Measurements from ENCODE around the gene PSMG3. TPM values are rescaled to one million over a fixed set of nuclear protein-coding genes. Genes with fewer than 3 reads are reported as not detected.

The PSMG3 gene
- total RNA-seq, 5 donors from 2014 or later (not counting 1 experiment from before 2014, with no cell fraction given): 17.6 to 28.5 (median 20.6) TPM

DNA sequence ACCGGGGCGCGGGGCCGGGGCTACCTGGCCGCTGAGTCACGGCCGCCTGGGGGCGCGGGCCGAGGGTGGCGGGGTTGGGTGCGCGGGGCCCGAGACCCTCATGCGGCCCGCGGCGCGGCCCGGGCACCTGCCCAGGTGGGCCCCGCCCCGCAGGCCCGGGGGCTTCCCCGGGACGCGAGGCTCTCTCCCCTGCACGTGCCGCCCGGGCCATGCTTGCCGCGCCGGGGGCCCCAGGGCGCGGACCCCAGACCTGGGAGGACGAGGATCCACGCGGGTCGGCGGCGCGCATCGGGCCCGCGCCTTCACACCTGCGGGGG, 38.9 kb downstream of the PSMG3 start:
- peaks cover 5% of the 10 kb centered on the region in 2 donors for H3K27me3 Mint-ChIP-seq
- ChIA-PET POLR2A (no interaction called here), CTCF (no interaction called here)
- H3K27ac ChIP-seq (ENCODE audit: low read length): no peak overlapping the region
- no peak overlapping the region for H3K27ac Mint-ChIP-seq
- DNase-seq (peak in 20 of 35 experiments; percentile 19 to 75 (median 42)), ATAC-seq (replicated peaks in 1 of 4) (peak; percentile 36 to 57 (median 44))
- H3K4me1 Mint-ChIP-seq: peaks cover 26 to 32% (median 30%) of the 10 kb centered on the region in 3 donors
- no peaks in the 10 kb centered on the region for H3K9me3 Mint-ChIP-seq
- H3K4me3 Mint-ChIP-seq: no peak overlapping the region
- peaks cover 2 to 3% of the 10 kb centered on the region in 2 donors for H3K36me3 ChIP-seq (ENCODE audit: control insufficient read depth in 2 of 2, extremely low read depth in 1 of 2, insufficient read depth in 1 of 2, low read length in 1 of 2)
- H3K27me3 ChIP-seq (replicated peaks in 1 of 2; ENCODE audit: control insufficient read depth in 2 of 2, extremely low read depth in 1 of 2, insufficient read depth in 2 of 2, low read length in 1 of 2): peaks cover 0 to 18% of the 10 kb centered on the region in 2 experiments
- H3K4me3 ChIP-seq (ENCODE audit: control insufficient read depth in 1 of 2, extremely low read depth in 1 of 2, low read length in 1 of 2): peak overlapping the region in 1 of 2 donors; percentile 70
- peaks cover 11 to 49% of the 10 kb centered on the region in 2 experiments for H3K4me1 ChIP-seq (ENCODE audit: control insufficient read depth in 1 of 2, extremely low read depth in 1 of 2, insufficient read depth in 2 of 2, low read length in 2 of 2)
- no peaks in the 10 kb centered on the region for H3K36me3 Mint-ChIP-seq
- no peaks in the 10 kb centered on the region for H3K9me3 ChIP-seq
- WGBS (ENCODE audit: insufficient coverage): 0% methylated on average over 45 of the region's 45 CpGs

DNA sequence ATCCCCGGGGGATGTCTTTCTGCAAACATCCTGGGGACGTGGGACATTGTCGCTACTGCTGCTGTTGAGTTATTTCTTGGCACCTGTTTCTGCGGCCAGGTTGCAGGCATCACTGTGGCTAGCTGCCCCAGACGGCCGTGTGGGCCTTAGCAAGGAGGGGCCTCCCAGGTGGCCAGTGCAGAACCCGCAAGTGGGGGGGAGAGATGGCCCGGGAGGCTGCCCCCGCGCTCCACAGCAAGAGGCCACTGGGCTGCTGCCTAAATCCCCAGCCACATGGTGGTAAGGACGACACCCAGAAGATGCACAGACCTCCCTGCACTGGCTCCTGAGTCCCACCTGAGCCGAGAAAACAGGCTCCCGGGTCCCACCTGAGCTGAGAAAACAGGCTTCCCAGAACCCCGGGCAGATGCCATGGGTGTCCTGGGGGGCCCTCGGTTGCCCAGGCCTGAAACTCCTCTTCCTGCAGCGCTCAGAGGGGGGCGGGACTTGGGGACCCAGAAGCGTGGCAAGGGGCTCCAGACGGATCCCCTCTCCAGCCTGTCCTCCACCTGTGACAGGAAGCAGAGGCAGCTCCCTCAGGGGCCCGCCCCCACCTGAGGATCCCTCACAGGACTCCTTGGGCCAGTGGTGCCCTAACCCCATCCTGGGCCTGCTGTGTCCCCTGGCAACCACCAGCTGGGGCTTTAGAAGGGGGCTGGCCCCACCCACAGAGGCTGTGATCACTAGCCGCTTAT, 40.3 kb downstream of the PSMG3 start:
- H3K4me1 Mint-ChIP-seq: peaks cover 26 to 30% (median 28%) of the 10 kb centered on the region in 3 donors
- Histone ChIP-seq H3K27me3 (replicated peaks in 1 of 2; ENCODE audit: control insufficient read depth in 2 of 2, extremely low read depth in 1 of 2, insufficient read depth in 2 of 2, low read length in 1 of 2) (peaks cover 0 to 21% of the 10 kb centered on the region in 2 experiments), H3K27ac (ENCODE audit: low read length) (no peak overlapping the region), H3K9me3 (no peaks in the 10 kb centered on the region), H3K4me1 (ENCODE audit: control insufficient read depth in 1 of 2, extremely low read depth in 1 of 2, insufficient read depth in 2 of 2, low read length in 2 of 2) (peaks cover 11 to 42% of the 10 kb centered on the region in 2 experiments), H3K4me3 (ENCODE audit: control insufficient read depth in 1 of 2, extremely low read depth in 1 of 2, low read length in 1 of 2) (no peak overlapping the region), H3K36me3 (ENCODE audit: control insufficient read depth in 2 of 2, extremely low read depth in 1 of 2, insufficient read depth in 1 of 2, low read length in 1 of 2) (no peaks in the 10 kb centered on the region)
- peak overlapping the region; percentile 49 to 68 for H3K27ac Mint-ChIP-seq
- H3K36me3 Mint-ChIP-seq: no peaks in the 10 kb centered on the region
- ATAC-seq (replicated peaks in 1 of 4) (no peak), DNase-seq (no peak)
- no peaks in the 10 kb centered on the region for H3K9me3 Mint-ChIP-seq
- peak overlapping the region; percentile 63 to 77 (median 63) for H3K4me3 Mint-ChIP-seq
- H3K27me3 Mint-ChIP-seq: peaks cover 5 to 7% of the 10 kb centered on the region in 2 donors
- ChIA-PET CTCF (interaction anchor here in 1 of 2 donors (0.6 kb wide), 1 partner anchor 782 kb away, joined by 3 read pairs; no protein-coding TSS in a partner anchor), POLR2A (interaction anchor here in 1 of 2 donors (0.6 kb wide), 1 partner anchor 14 kb away, joined by 4 read pairs; no protein-coding TSS in a partner anchor)
- WGBS (ENCODE audit: insufficient coverage): 78% methylated on average over 19 of the region's 21 CpGs

DNA sequence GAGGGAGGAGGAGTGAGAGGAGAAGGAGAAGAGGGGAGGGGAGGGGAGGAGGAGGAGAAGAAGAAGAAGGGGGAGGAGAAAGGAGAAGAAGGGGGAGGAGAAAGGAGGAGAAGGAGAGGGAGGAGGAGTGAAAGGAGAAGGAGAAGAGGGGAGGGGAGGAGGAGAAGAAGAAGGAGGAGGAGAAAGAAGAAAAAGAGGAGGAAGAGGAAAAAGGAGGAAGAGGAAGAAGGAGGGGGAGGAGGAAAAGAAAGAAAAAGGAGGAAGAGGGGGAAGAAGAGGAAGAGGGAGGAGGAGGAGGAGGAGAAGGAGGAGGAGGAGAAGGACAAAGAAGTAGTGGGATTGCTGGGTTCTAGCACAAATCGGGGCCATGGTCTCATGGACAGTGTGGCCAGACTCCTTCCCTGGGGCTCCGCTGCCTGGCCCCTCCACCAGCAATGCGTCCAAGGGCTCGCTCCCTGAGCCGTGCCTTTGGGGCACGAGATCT, 43.5 kb downstream of the PSMG3 start:
- DNase-seq: no peak
- 86% methylated on average over 6 of the region's 6 CpGs for whole genome bisulfite sequencing (ENCODE audit: insufficient coverage)
- ATAC-seq (replicated peaks in 1 of 4): no peak
- H3K4me3 Mint-ChIP-seq: no peak overlapping the region
- peaks cover 0 to 2% (median 0%) of the 10 kb centered on the region in 3 donors for H3K4me1 Mint-ChIP-seq
- no peaks in the 10 kb centered on the region for H3K9me3 Mint-ChIP-seq
- no peaks in the 10 kb centered on the region for H3K36me3 ChIP-seq (ENCODE audit: control insufficient read depth in 2 of 2, extremely low read depth in 1 of 2, insufficient read depth in 1 of 2, low read length in 1 of 2)
- H3K27ac Mint-ChIP-seq: no peak overlapping the region
- peaks cover 0 to 37% of the 10 kb centered on the region in 2 experiments for H3K27me3 ChIP-seq (replicated peaks in 1 of 2; ENCODE audit: control insufficient read depth in 2 of 2, extremely low read depth in 1 of 2, insufficient read depth in 2 of 2, low read length in 1 of 2)
- peaks cover 5 to 7% of the 10 kb centered on the region in 2 donors for H3K27me3 Mint-ChIP-seq
- peaks cover 0 to 10% of the 10 kb centered on the region in 2 experiments for H3K4me1 ChIP-seq (ENCODE audit: control insufficient read depth in 1 of 2, extremely low read depth in 1 of 2, insufficient read depth in 2 of 2, low read length in 2 of 2)
- no peak overlapping the region for H3K4me3 ChIP-seq (ENCODE audit: control insufficient read depth in 1 of 2, extremely low read depth in 1 of 2, low read length in 1 of 2)
- no peak overlapping the region for H3K27ac ChIP-seq (ENCODE audit: low read length)
- POLR2A ChIA-PET: no interaction called here
- no peaks in the 10 kb centered on the region for H3K9me3 ChIP-seq
- CTCF ChIA-PET: no interaction called here
- no peaks in the 10 kb centered on the region for H3K36me3 Mint-ChIP-seq

DNA sequence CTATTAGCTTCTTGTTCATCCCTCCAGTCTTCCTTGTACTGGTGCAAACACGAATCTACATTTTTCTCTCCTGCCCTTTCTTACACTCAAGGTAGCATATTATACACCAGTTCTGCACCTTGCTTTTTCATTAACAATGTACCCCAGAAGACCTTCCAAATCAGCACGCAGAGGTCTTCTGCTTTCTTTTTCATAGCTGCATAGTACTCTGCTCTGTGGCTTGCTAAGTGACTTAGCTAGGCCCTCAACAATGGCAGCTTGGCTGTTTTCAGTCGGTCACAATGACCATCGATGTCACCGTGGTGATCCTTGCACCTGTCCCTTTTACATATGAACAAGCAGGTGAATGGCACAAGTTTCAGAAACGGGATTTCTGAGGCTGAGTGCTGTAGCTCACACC, 44.4 kb downstream of the PSMG3 start:
- POLR2A ChIA-PET: interaction anchor here in 1 of 2 donors (0.5 kb wide), 1 partner anchor 1171 kb away, joined by 9 read pairs; no protein-coding TSS in a partner anchor
- no peak overlapping the region for H3K4me3 Mint-ChIP-seq

DNA sequence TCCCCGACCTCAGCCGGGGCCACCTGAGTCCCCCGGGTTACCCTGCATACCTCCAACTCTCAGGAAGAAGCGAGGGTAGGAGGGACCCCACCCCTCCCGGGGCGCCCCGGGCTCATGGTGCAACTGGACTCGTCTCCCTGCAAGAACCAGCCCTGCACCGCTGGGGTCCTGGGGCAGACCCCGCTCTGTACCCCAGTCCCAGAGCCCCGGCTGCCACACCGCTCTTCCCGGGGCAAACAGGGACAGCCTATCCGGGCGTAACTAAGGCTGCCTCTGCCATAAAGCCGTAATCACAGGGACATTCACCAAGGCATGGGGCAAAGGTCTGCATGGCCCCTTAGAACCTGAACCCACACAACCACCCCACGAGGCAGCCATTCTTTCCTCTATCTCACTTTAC, 46.0 kb downstream of the PSMG3 start:
- Histone ChIP-seq H3K4me3 (ENCODE audit: control insufficient read depth in 1 of 2, extremely low read depth in 1 of 2, low read length in 1 of 2) (no peak overlapping the region), H3K4me1 (ENCODE audit: control insufficient read depth in 1 of 2, extremely low read depth in 1 of 2, insufficient read depth in 2 of 2, low read length in 2 of 2) (no peaks in the 10 kb centered on the region), H3K27ac (ENCODE audit: low read length) (no peak overlapping the region), H3K9me3 (no peaks in the 10 kb centered on the region), H3K27me3 (replicated peaks in 1 of 2; ENCODE audit: control insufficient read depth in 2 of 2, extremely low read depth in 1 of 2, insufficient read depth in 2 of 2, low read length in 1 of 2) (peaks cover 0 to 38% of the 10 kb centered on the region in 2 experiments), H3K36me3 (ENCODE audit: control insufficient read depth in 2 of 2, extremely low read depth in 1 of 2, insufficient read depth in 1 of 2, low read length in 1 of 2) (no peaks in the 10 kb centered on the region)
- peaks cover 5 to 7% of the 10 kb centered on the region in 2 donors for H3K27me3 Mint-ChIP-seq
- no peak overlapping the region for H3K4me3 Mint-ChIP-seq
- peak in 1 of 4 experiments; percentile 9 for ATAC-seq (replicated peaks in 1 of 4)
- peaks cover 3 to 6% (median 5%) of the 10 kb centered on the region in 3 donors for H3K9me3 Mint-ChIP-seq
- no peak overlapping the region for H3K27ac Mint-ChIP-seq
- DNase-seq: no peak
- H3K4me1 Mint-ChIP-seq: no peaks in the 10 kb centered on the region
- POLR2A ChIA-PET: no interaction called here
- CTCF ChIA-PET: no interaction called here
- H3K36me3 Mint-ChIP-seq: no peaks in the 10 kb centered on the region
- 96% methylated on average over 14 of the region's 17 CpGs for WGBS (ENCODE audit: insufficient coverage)

More for the DNA sequence above, 44.4 kb downstream of the PSMG3 start:
- no peak overlapping the region for H3K27ac Mint-ChIP-seq
- no peak for ATAC-seq (replicated peaks in 1 of 4)
- peaks cover 0 to 2% (median 0%) of the 10 kb centered on the region in 3 donors for H3K4me1 Mint-ChIP-seq
- no peak for DNase-seq
- Histone ChIP-seq H3K27ac (ENCODE audit: low read length) (no peak overlapping the region), H3K9me3 (no peaks in the 10 kb centered on the region), H3K4me1 (ENCODE audit: control insufficient read depth in 1 of 2, extremely low read depth in 1 of 2, insufficient read depth in 2 of 2, low read length in 2 of 2) (peaks cover 0 to 8% of the 10 kb centered on the region in 2 experiments), H3K27me3 (replicated peaks in 1 of 2; ENCODE audit: control insufficient read depth in 2 of 2, extremely low read depth in 1 of 2, insufficient read depth in 2 of 2, low read length in 1 of 2) (peaks cover 0 to 37% of the 10 kb centered on the region in 2 experiments), H3K4me3 (ENCODE audit: control insufficient read depth in 1 of 2, extremely low read depth in 1 of 2, low read length in 1 of 2) (no peak overlapping the region), H3K36me3 (ENCODE audit: control insufficient read depth in 2 of 2, extremely low read depth in 1 of 2, insufficient read depth in 1 of 2, low read length in 1 of 2) (no peaks in the 10 kb centered on the region)
- 84% methylated on average over 5 of the region's 6 CpGs for WGBS (ENCODE audit: insufficient coverage)
- CTCF ChIA-PET: no interaction called here
- peaks cover 5 to 7% of the 10 kb centered on the region in 2 donors for H3K27me3 Mint-ChIP-seq
- H3K9me3 Mint-ChIP-seq: no peaks in the 10 kb centered on the region
- no peaks in the 10 kb centered on the region for H3K36me3 Mint-ChIP-seq

DNA sequence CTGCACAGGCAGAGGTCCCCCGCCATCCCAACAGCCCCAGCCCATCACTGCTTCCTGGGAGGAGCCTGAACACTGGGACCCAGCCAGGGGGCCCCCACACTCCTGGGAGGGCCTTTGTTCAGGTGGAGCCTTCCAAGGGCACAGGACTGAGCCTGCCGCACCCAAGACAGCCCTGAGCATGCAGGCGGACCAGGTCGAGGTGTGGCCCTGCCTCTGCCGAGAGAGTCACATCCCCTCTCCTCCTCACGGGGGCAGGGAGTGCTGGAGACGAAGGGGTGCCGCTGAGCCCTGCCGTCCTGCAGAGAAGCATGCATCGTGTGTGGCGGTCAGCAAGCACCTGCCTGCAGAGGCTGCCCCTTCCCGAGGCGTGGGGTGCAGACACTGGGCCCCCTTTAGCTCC, 46.6 kb downstream of the PSMG3 start:
- no peak for ATAC-seq (replicated peaks in 1 of 4)
- CTCF ChIA-PET: no interaction called here
- no peak overlapping the region for H3K4me3 Mint-ChIP-seq

More for the DNA sequence above, 46.6 kb downstream of the PSMG3 start:
- Mint-ChIP-seq H3K4me1 (no peaks in the 10 kb centered on the region), H3K27ac (no peak overlapping the region), H3K27me3 (peaks cover 5 to 7% of the 10 kb centered on the region in 2 donors), H3K36me3 (no peaks in the 10 kb centered on the region), H3K9me3 (peaks cover 3 to 6% (median 5%) of the 10 kb centered on the region in 3 donors)
- POLR2A ChIA-PET: no interaction called here
- no peak overlapping the region for H3K4me3 ChIP-seq (ENCODE audit: control insufficient read depth in 1 of 2, extremely low read depth in 1 of 2, low read length in 1 of 2)
- no peaks in the 10 kb centered on the region for H3K36me3 ChIP-seq (ENCODE audit: control insufficient read depth in 2 of 2, extremely low read depth in 1 of 2, insufficient read depth in 1 of 2, low read length in 1 of 2)
- H3K27me3 ChIP-seq (replicated peaks in 1 of 2; ENCODE audit: control insufficient read depth in 2 of 2, extremely low read depth in 1 of 2, insufficient read depth in 2 of 2, low read length in 1 of 2): peaks cover 0 to 37% of the 10 kb centered on the region in 2 experiments
- WGBS (ENCODE audit: insufficient coverage): 77% methylated on average over 5 of the region's 13 CpGs
- H3K27ac ChIP-seq (ENCODE audit: low read length): no peak overlapping the region
- DNase-seq: no peak
- no peaks in the 10 kb centered on the region for H3K9me3 ChIP-seq
- no peaks in the 10 kb centered on the region for H3K4me1 ChIP-seq (ENCODE audit: control insufficient read depth in 1 of 2, extremely low read depth in 1 of 2, insufficient read depth in 2 of 2, low read length in 2 of 2)
